Activated naive CD4-positive, alpha-beta T cell treated with anti-CD3 and anti-CD28 coated beads, Interleukin-2, amount 50 U/mL, for 16 hours (primary cell): ENCODE measurements around the gene CCBE1.
"Not testable (repeated sequence)": the region's sequence is repeated elsewhere in the genome, so short reads cannot be mapped to it uniquely, and the experiment has no call there.

Experiments used
- DNase-seq: peaks from one replicate; pipeline ENCODE4 v3.0.0-alpha.2; 2020

CCBE1 gene

DNA sequence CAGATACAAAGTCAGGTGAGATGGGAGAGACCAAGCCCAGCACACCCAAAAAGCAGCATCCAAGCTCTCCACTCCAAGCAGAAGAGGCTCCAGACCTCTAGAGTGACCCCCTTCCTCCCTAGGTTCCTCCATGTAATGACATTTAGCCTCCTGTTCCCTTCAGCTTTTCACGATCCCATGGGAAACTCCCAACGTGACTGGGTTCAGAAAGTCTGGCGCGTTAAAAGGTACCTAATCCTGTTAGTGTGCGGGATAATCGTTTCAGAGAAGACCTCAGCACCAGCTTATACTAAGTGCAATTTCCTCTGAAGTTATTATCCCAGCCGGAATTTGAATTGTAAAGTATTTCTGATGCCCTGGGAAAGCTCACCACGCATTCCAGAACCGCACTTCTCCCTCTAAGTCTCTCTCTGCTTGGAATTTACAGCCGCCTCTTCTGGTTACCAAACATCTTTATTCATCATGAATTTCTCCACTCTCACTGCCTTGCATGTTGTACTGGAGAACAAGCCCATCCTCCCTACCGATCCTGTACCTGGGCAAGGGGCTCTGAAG, 46.9 kb downstream of the CCBE1 start:
- no peak for DNase-seq

GRCh38 chr18:59649591-59649990, 47.6 kb downstream of the CCBE1 start:
- DNase-seq: no peak

- DNase-seq: not testable (repeated sequence)
Observed at GRCh38 chr18:59648469-59648868, 48.8 kb downstream of the CCBE1 start.

DNA sequence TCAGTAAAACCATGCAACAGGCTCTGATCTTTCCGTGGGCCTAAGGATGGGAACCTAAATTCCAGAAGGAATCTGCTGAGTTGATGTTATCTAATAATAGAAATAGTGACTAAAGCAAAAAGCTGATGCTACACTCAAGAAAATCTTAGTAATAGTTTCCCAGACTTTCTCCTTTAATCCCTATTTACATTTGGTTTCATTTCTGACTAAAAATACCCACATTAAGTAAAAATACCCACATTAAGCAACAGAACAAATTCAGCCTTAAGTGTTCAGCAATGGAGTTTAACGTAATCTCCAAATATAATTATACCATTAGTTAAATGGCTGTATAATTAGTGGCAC, 50.3 kb downstream of the CCBE1 start:
- no peak for DNase-seq

DNA sequence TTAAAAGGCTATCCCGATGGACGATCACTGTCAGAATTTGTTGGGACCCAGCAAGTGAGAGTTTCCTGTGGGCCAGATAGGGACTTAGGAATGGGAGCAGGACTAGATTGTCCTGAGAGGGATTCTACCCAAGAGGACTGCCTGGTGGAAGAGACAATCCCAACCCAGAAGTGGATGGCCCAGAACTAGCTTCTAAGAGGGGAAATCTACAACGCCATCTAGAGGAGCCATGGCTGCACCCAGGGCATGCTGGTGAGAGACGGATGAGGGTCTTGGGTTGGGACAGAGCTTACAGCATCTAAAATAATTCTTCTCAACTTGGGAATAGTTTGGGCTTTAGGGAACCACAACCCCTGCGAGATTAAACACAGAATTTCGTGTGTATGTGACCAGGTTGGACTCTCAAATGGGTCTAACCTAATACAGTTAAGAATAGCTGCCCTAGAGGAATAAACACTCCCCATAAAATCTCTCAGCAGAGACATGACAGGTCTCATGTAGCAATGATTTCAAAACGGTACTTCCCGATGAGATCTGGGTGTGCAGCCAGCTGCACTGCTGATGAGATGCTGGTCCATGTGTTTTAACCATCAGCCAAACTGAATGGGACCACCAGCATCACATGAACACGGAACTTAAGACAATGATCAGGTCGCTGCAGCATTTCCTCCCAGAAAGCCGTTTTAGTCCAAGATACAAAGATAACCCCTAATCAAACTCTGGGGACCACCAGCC, 50.8 kb downstream of the CCBE1 start:
- DNase-seq: no peak

DNA sequence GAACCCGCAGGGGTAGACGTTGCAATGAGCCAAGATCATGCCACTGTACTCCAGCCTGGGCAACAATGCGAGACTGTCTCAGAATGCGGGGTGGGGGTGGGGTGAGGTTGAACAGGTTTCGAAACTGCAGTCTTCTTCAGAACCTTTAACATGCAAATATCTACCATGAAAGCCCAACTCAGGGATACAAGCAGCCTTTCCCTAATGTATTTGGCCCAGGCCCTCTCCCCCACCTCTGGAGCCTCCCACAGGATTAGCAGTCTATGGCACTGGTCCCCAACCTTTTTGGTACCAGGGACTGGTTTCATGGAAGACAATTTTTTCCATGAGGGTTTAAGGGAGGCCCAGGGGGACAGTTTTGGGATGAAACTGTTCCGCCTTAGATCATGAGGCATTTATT, 53.5 kb downstream of the CCBE1 start:
- no peak for DNase-seq

DNA sequence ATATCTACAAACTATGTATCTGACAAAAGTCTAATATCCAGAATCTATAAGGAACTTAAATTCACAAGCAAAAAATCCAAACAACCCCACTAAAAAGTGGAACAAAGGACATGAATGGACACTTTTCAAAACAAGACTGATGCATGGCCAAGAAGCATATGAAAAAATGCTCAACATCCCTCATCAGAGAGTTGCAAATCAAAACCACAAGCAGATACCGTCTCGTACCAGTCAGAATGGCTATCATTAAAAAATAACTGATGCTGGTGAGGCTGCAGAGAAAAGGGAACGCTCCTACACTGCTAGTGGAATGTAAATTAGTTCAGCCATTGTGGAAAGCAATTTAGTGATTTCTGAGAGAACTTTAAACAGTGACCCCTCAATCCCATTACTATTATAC, 56.5 kb downstream of the CCBE1 start:
- no peak for DNase-seq

- DNase-seq: no peak
Observed at GRCh38 chr18:59639821-59640220, 57.4 kb downstream of the CCBE1 start.

- no peak for DNase-seq
Observed at GRCh38 chr18:59639136-59639535, 58.1 kb downstream of the CCBE1 start.

GRCh38 chr18:59633961-59634485, 63.2 kb downstream of the CCBE1 start:
- no peak for DNase-seq

GRCh38 chr18:59633317-59633716, 63.9 kb downstream of the CCBE1 start:
- DNase-seq: no peak

DNA sequence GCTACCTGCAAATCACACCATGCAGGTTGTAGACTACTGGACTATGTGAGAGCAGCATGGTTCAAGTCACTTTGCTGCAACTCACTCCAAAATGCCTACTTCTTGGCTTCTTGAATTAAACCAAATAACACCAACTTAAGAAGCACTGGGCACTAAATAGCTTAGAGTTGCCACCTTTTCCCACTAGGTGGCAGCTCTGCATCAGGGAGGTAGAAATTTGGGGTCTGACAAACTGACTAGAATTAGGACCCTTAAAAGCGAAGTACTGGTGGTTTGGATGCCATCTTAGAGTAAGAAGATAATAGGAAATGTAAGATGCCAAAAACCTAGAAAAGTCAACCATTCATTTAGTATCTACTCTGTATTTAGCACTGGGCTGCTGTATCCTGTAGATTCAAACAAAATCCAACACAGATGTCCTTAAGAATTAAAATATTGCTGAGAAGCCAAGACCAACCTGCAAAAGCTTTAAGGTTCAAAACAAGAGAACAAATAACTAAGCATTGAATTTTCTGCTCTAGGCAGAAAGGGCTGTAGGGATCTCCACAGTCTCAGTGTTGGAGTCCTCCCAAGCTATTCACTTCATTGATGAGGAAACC, 65.5 kb downstream of the CCBE1 start:
- DNase-seq: no peak

GRCh38 chr18:59629894-59630293, 67.3 kb downstream of the CCBE1 start:
- DNase-seq: no peak

- DNase-seq: no peak
Observed at GRCh38 chr18:59628995-59629394, 68.2 kb downstream of the CCBE1 start.

DNA sequence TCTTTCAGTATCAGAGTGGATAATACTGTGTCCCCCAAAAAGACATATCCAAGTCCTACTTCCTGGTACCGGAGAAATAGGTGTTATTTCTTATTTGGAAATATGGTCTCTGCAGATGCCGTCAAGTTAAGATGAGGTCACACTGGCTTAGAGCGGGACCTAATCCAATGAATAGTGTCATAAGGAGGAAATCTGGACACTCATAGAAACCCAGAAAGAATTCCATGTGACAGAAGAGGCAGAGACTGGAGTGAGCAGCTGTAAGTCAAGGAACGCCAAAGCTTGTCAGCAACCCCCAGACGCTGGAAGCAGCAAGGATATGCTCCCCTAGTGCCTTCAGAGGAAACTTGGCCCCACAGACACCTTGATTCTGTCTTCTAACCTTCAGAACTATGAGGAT, 69.8 kb downstream of the CCBE1 start:
- no peak for DNase-seq

- no peak for DNase-seq
Observed at GRCh38 chr18:59624369-59624765, 72.9 kb downstream of the CCBE1 start.

GRCh38 chr18:59623456-59624368, 73.5 kb downstream of the CCBE1 start:
- no peak for DNase-seq

- no peak for DNase-seq
Observed at GRCh38 chr18:59621027-59621426, 76.2 kb downstream of the CCBE1 start.

DNA sequence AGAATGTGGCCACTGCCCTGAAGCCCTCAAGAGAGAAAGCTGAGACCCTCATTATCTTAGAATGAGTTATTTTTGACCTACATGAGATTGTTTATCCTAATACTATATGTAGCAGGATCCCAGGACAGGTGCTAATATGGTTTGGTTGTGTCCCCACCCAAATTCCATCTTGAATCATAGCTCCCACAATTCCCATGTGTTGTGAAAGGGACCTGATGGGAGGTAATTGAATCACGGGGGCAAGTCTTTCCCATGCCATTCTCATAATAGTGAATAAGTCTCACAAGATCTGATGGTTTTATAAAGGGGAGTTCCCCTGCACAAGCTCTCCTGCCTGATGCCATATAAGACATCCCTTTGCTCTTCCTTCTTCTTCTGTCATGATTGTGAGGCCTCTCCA, 76.8 kb downstream of the CCBE1 start:
- no peak for DNase-seq

GRCh38 chr18:59619816-59620215, 77.4 kb downstream of the CCBE1 start:
- DNase-seq: no peak

DNA sequence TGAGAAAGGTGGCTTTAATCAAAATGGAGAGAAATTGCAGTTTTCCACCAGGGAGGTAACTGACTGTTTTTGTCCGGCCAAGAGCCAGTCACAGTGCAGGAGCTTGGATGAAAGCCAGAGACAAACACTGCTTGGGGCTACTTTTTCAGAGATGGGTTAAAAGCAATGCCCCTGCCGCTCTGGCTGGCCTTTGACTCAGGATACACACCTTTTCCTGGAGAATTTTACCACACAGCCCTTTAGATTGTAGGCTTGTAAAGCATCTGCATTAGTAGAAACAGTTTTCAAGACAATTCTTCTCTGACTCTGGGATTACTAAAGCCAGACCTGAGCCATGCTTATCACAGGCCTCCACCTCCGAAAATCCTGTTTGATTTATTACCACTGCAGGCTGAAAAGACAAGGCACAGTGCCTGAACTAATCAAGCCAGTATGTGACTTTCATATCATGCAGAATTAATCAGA, 79.7 kb downstream of the CCBE1 start:
- no peak for DNase-seq

DNA sequence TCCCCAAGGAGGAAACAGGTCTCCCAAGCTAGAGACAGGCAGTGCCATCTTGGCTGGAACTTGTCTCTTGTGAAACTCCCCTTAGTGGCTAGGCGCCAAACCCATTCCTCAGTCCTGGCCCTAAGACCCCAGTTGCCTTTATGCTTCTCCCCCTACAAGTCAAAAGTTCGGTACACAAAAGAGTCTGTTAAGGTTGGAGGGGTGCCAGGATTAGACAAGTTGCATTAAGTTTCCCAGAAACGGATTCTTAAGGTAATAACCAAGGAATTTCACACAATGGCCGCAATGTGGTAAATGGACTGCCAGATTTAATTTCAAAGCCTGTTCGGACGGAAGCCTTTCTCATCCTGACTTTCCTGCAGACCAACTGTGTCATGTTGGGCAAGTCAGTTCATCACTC, 80.7 kb downstream of the CCBE1 start:
- no peak for DNase-seq

DNA sequence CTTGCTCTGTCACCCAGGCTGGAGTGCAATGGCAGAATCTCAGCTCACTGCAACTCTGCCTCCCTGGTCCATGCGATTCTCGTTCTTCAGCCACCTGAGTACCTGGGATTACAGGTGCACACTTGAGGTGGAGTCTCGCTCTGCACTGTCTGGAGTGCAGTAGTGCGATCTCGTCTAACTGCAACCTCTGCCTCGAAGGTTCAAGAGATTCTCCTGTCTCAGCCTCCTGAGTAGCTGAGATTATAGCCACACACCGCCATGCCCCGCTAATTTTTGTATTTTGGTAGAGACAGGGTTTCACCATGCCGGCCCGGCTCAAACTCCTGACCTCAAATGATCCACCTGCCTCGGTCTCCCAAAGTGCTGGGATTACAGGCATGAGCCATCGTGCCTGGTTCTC, 83.3 kb downstream of the CCBE1 start:
- DNase-seq: no peak
